Measurements from ENCODE around the gene COCH. TPM values are rescaled to one million over a fixed set of nuclear protein-coding genes. Genes with fewer than 3 reads are reported as not detected.
A peak's percentile ranks its signal among the peaks of the same experiment; 100 is the strongest.
"Not testable (repeated sequence)": the region's sequence is repeated elsewhere in the genome, so short reads cannot be mapped to it uniquely, and the experiment has no call there.

Gene COCH
- total RNA-seq, 1 donor from 2014 or later: 10.4 TPM

DNA sequence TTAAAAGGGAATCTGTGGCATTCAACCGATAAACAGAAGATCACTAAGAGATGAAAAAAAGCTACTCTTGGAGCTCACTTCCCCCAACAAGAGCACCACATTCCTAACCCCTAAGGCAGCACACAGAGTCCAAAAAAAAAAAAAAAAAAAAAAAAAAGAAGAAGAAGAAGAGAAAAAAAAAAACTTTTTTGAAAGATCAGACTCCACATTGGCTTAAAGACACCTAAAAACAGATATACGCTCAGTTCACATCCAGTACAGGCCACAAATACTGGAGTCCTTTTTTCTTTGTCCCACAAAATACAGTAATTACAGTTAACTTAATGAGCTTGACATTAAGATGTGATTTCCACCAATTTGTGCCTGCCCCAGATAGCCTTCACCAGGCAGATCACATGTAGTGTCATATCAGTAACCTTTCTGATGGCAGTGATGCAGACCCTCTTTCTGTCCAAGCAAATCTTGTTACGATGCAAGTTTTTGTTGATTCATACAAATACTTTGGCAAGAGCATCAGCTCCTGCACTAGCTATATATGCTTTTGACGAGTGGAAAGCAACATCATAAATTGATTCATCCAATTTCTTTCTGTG is 20.7 kb downstream of the COCH start:
- TF ChIP-seq CTCF (IDR thresholded peaks at IDR 0.05): no peak
- Mint-ChIP-seq H3K27ac (no peak overlapping the region), H3K4me1 (peaks cover 2% of the 10 kb centered on the region), H3K9me3 (no peaks in the 10 kb centered on the region), H3K36me3 (ENCODE audit: low read depth) (peaks cover 50% of the 10 kb centered on the region), H3K4me3 (no peak overlapping the region), H3K27me3 (no peaks in the 10 kb centered on the region)
- DNase-seq (no peak), ATAC-seq (ENCODE audit: low read depth) (no peak)
- intact Hi-C loops (cut with micrococcal nuclease): no loop called here
- POLR2A ChIA-PET: no interaction called here
- CTCF ChIA-PET: no interaction called here

GRCh38 chr14:30896435-30896834 is 22.1 kb downstream of the COCH start:
- peaks cover 2% of the 10 kb centered on the region for H3K4me1 Mint-ChIP-seq
- no peak for DNase-seq
- no peaks in the 10 kb centered on the region for H3K9me3 Mint-ChIP-seq
- no peaks in the 10 kb centered on the region for H3K27me3 Mint-ChIP-seq
- H3K27ac Mint-ChIP-seq: no peak overlapping the region
- ChIA-PET POLR2A (no interaction called here), CTCF (no interaction called here)
- H3K36me3 Mint-ChIP-seq (ENCODE audit: low read depth): peaks cover 56% of the 10 kb centered on the region
- intact Hi-C loops (cut with micrococcal nuclease): no loop called here
- ATAC-seq (ENCODE audit: low read depth): no peak
- TF ChIP-seq CTCF (IDR thresholded peaks at IDR 0.05): no peak
- H3K4me3 Mint-ChIP-seq: no peak overlapping the region

DNA sequence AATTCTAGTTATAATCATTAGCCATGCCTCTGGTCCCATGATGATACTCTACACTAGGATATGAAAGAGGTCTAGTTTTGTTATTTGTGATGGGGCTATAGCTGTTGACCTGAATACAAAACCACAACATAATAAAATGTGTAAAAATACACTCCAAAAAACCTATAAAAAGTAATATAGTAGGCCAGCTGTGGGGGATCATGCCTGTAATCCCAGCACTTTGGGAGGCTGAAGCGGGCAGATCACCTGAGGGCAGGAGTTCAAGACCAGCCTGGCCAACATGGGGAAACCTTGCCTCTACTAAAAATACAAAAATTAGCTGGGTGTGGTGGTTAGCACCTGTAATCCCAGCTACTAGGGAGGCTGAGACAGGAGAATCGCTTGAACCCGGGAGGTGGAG is 22.8 kb downstream of the COCH start:
- DNase-seq; H3K4me3 Mint-ChIP-seq; H3K4me1 Mint-ChIP-seq; H3K27me3 Mint-ChIP-seq; H3K9me3 Mint-ChIP-seq; intact Hi-C loops (cut with micrococcal nuclease); CTCF ChIA-PET; POLR2A ChIA-PET; ATAC-seq (ENCODE audit: low read depth); H3K27ac Mint-ChIP-seq: not testable (repeated sequence)
- H3K36me3 Mint-ChIP-seq (ENCODE audit: low read depth): peaks cover 60% of the 10 kb centered on the region

GRCh38 chr14:30903285-30904124 is 29.1 kb downstream of the COCH start:
- POLR2A ChIA-PET: interaction anchor here (0.5 kb wide), 1 partner anchor 446 kb away, joined by 3 read pairs; no protein-coding TSS in a partner anchor
- Mint-ChIP-seq H3K36me3 (ENCODE audit: low read depth) (peaks cover 50% of the 10 kb centered on the region), H3K9me3 (no peaks in the 10 kb centered on the region), H3K4me1 (peaks cover 2% of the 10 kb centered on the region), H3K27ac (no peak overlapping the region), H3K27me3 (no peaks in the 10 kb centered on the region), H3K4me3 (no peak overlapping the region)
- intact Hi-C loops (cut with micrococcal nuclease): loop anchor here (10.0 kb wide), 1 partner anchor 451 kb away; no protein-coding TSS in a partner anchor
- CTCF ChIA-PET: interaction anchor here (1.3 kb wide), 1 partner anchor 179 kb away, joined by 3 read pairs; no protein-coding TSS in a partner anchor
- DNase-seq (no peak), ATAC-seq (ENCODE audit: low read depth) (no peak)
- no peak for TF ChIP-seq CTCF (IDR thresholded peaks at IDR 0.05)

DNA sequence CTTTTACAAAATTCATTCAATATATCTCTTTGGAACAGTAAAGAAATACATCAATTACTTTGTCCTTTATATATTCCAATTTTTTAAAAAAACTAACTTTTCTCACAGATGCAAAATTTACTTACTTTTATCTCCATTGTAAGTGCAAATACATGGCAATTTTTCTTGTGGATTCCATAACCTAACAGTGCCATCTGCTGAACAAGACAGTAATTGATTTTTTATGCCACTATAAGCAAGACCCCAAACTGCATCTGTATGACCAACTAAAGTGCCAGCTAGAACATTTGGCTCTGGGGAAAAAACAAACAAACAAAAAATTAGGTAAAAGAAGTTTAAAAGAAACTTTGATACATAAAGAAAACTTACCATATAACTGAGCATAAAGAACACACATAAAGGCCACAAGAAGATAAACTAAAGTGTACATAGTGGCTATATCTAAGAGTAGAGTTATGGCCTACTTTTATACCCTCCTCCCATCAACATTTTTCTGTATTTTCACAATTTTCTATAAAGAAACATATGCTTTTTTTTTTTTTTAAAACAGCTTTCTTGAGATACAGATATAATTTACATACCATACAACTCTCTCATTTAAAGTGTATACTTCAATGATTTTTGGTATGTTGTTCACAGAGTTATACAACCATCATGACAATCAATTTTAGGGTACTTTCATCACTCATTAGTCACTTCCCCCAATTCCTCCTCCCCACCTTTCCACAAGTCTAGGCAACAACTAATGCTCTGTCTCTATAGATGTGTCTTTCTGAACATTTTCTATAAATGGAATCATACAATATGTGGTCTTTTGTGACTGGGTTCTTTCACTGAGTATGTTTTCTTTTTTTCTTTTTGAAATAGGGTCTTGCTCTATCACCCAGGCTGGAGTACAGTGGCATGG is 32.6 kb downstream of the COCH start:
- ChIA-PET POLR2A (no interaction called here), CTCF (interaction anchor here (2.2 kb wide), 1 partner anchor 250 kb away, joined by 10 read pairs; no protein-coding TSS in a partner anchor)
- intact Hi-C loops (cut with micrococcal nuclease): loop anchor here (1.0 to 10.0 kb wide), 2 partner anchors 251 to 448 kb away; no protein-coding TSS in a partner anchor
- H3K9me3 Mint-ChIP-seq: no peaks in the 10 kb centered on the region
- no peak overlapping the region for H3K27ac Mint-ChIP-seq
- no peak for DNase-seq
- ATAC-seq (ENCODE audit: low read depth): peak; percentile 28
- H3K4me3 Mint-ChIP-seq: no peak overlapping the region
- peaks cover 44% of the 10 kb centered on the region for H3K36me3 Mint-ChIP-seq (ENCODE audit: low read depth)
- no peaks in the 10 kb centered on the region for H3K4me1 Mint-ChIP-seq
- TF ChIP-seq CTCF (IDR thresholded peaks at IDR 0.05): no peak
- no peaks in the 10 kb centered on the region for H3K27me3 Mint-ChIP-seq

Data from activated B cell treated with CpG ODN at 0.5 μM for 24 hours (primary cell).